ENCODE results near the gene ZNF555. TPM values are rescaled to one million over a fixed set of nuclear protein-coding genes. Genes with fewer than 3 reads are reported as not detected.
A peak's percentile ranks its signal among the peaks of the same experiment; 100 is the strongest.

Gene ZNF555
- total and polyA plus RNA-seq, 9 of the 15 experiments (the other 6 are each of a cell fraction or from before 2014, with no cell fraction given), result 2.0 to 6.7 (median 5.4) TPM

GRCh38 chr19:2867025-2867991, 26.0 kb downstream of the ZNF555 start, which contains the start of gene ZNF556 (continued):
- TF ChIP-seq RCOR1 (IDR thresholded peaks at IDR 0.05; ENCODE audit: borderline replicate concordance in 1 of 2, low read depth in 2 of 2, low read length in 2 of 2) (no peak), POLR2H (tag; IDR thresholded peaks at IDR 0.05; ENCODE audit: low read depth) (no peak), POLR2A (conservative IDR thresholded peaks at IDR 0.05) (no peak), FOS (IDR thresholded peaks at IDR 0.05; ENCODE audit: extremely low read depth, insufficient read length) (peak; percentile 86), SIN3A (IDR thresholded peaks at IDR 0.05; ENCODE audit: borderline replicate concordance in 2 of 2, control insufficient read depth in 1 of 2, low read depth in 2 of 2, low read length in 2 of 2) (no peak), NFIX (CRISPR knock-in tag; IDR thresholded peaks at IDR 0.05; ENCODE audit: low read depth) (no peak), NFYB (IDR thresholded peaks at IDR 0.05; ENCODE audit: extremely low read depth, insufficient read length) (peak; percentile 95), RBM17 (IDR thresholded peaks at IDR 0.05; ENCODE audit: borderline replicate concordance, low read depth, low read length) (no peak), SMARCA5 (IDR thresholded peaks at IDR 0.05) (no peak), RBM25 (IDR thresholded peaks at IDR 0.05; ENCODE audit: low read depth, low read length, severe bottlenecking) (peak; percentile 73), ASH1L (IDR thresholded peaks at IDR 0.05; ENCODE audit: borderline replicate concordance, low read depth, partially characterized antibody) (peak; percentile 83), MBD2 (IDR thresholded peaks at IDR 0.05; ENCODE audit: borderline replicate concordance, low read depth) (peak; percentile 45; the same call in 1 of the 2 replicates), PKNOX1 (IDR thresholded peaks at IDR 0.05) (peak; percentile 95), ZNF324 (CRISPR knock-in tag; IDR thresholded peaks at IDR 0.05) (no peak)
- TF ChIP-seq, protein P1, sequence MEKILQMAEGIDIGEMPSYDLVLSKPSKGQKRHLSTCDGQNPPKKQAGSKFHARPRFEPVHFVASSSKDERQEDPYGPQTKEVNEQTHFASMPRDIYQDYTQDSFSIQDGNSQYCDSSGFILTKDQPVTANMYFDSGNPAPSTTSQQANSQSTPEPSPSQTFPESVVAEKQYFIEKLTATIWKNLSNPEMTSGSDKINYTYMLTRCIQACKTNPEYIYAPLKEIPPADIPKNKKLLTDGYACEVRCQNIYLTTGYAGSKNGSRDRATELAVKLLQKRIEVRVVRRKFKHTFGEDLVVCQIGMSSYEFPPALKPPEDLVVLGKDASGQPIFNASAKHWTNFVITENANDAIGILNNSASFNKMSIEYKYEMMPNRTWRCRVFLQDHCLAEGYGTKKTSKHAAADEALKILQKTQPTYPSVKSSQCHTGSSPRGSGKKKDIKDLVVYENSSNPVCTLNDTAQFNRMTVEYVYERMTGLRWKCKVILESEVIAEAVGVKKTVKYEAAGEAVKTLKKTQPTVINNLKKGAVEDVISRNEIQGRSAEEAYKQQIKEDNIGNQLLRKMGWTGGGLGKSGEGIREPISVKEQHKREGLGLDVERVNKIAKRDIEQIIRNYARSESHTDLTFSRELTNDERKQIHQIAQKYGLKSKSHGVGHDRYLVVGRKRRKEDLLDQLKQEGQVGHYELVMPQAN (IDR thresholded peaks at IDR 0.05; ENCODE audit: borderline replicate concordance), result no peak
- TF ChIP-seq, protein P2, sequence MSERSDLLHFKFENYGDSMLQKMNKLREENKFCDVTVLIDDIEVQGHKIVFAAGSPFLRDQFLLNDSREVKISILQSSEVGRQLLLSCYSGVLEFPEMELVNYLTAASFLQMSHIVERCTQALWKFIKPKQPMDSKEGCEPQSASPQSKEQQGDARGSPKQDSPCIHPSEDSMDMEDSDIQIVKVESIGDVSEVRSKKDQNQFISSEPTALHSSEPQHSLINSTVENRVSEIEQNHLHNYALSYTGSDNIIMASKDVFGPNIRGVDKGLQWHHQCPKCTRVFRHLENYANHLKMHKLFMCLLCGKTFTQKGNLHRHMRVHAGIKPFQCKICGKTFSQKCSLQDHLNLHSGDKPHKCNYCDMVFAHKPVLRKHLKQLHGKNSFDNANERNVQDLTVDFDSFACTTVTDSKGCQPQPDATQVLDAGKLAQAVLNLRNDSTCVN (CRISPR knock-in tag; IDR thresholded peaks at IDR 0.05), result no peak
- TF ChIP-seq, protein P3, sequence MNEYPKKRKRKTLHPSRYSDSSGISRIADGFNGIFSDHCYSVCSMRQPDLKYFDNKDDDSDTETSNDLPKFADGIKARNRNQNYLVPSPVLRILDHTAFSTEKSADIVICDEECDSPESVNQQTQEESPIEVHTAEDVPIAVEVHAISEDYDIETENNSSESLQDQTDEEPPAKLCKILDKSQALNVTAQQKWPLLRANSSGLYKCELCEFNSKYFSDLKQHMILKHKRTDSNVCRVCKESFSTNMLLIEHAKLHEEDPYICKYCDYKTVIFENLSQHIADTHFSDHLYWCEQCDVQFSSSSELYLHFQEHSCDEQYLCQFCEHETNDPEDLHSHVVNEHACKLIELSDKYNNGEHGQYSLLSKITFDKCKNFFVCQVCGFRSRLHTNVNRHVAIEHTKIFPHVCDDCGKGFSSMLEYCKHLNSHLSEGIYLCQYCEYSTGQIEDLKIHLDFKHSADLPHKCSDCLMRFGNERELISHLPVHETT (CRISPR knock-in tag; conservative IDR thresholded peaks at IDR 0.05 in 1 of 2, IDR thresholded peaks at IDR 0.05 in 1 of 2), result no peak
- TF ChIP-seq, protein P4, sequence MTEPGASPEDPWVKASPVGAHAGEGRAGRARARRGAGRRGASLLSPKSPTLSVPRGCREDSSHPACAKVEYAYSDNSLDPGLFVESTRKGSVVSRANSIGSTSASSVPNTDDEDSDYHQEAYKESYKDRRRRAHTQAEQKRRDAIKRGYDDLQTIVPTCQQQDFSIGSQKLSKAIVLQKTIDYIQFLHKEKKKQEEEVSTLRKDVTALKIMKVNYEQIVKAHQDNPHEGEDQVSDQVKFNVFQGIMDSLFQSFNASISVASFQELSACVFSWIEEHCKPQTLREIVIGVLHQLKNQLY (CRISPR knock-in tag; conservative IDR thresholded peaks at IDR 0.05), result no peak

Data from K562 (cell line).